Stimulated activated CD8-positive, alpha-beta memory T cell treated with anti-CD3 and anti-CD28 coated beads, Interleukin-4, amount 100 ng/mL, for 1 hour (primary cell): ENCODE measurements around the gene B3GNT8.
"Not testable (repeated sequence)": the region's sequence is repeated elsewhere in the genome, so short reads cannot be mapped to it uniquely, and the experiment has no call there.

Experiments used
- DNase-seq, 2 donors: peaks; one replicate each; pipeline ENCODE4 v3.0.0-alpha.2; 2020; ENCODE audit warnings: low read depth in 2 of 2, low spot score in 1 of 2

The B3GNT8 gene

GRCh38 chr19:41437944-41438574, 10.9 kb upstream of the B3GNT8 start:
- no peak for DNase-seq

- DNase-seq: no peak
Measured at GRCh38 chr19:41436674-41436951, 9.4 kb upstream of the B3GNT8 start.

- DNase-seq: no peak
Measured at GRCh38 chr19:41435936-41436673, 8.9 kb upstream of the B3GNT8 start.

- not testable (repeated sequence) for DNase-seq
Measured at GRCh38 chr19:41435376-41435775, 8.2 kb upstream of the B3GNT8 start.

- DNase-seq: no peak
Measured at GRCh38 chr19:41434450-41434849, 7.3 kb upstream of the B3GNT8 start.

- no peak for DNase-seq
Measured at GRCh38 chr19:41433171-41433570, 6.0 kb upstream of the B3GNT8 start.

GRCh38 chr19:41431426-41432386, 4.5 kb upstream of the B3GNT8 start:
- no peak for DNase-seq

GRCh38 chr19:41430922-41431321, 3.7 kb upstream of the B3GNT8 start:
- no peak for DNase-seq

- no peak for DNase-seq
Measured at GRCh38 chr19:41428481-41428859, 1.3 kb upstream of the B3GNT8 start.

- DNase-seq: peak in 1 of 2 donors; percentile 18
Measured at GRCh38 chr19:41427647-41428480, 690 bp upstream of the B3GNT8 start.

- no peak for DNase-seq
Measured at GRCh38 chr19:41426116-41426841, 895 bp downstream of the B3GNT8 start.

GRCh38 chr19:41425174-41426115, 1.7 kb downstream of the B3GNT8 start:
- DNase-seq: no peak

- DNase-seq: no peak
Measured at GRCh38 chr19:41424335-41425173, 2.6 kb downstream of the B3GNT8 start.

GRCh38 chr19:41422955-41423354, 4.2 kb downstream of the B3GNT8 start:
- DNase-seq: no peak

- DNase-seq: no peak
Measured at GRCh38 chr19:41422456-41422855, 4.7 kb downstream of the B3GNT8 start.

GRCh38 chr19:41421973-41422372, 5.2 kb downstream of the B3GNT8 start:
- DNase-seq: no peak

GRCh38 chr19:41421314-41421713, 5.9 kb downstream of the B3GNT8 start:
- DNase-seq: no peak

GRCh38 chr19:41420101-41420880, 6.9 kb downstream of the B3GNT8 start:
- no peak for DNase-seq
